HG02623 (cell line): Measurements from ENCODE around the gene LMOD1.
"Not testable (repeated sequence)": the region's sequence is repeated elsewhere in the genome, so short reads cannot be mapped to it uniquely, and the experiment has no call there.

Experiments used
- ATAC-seq: cut with Tn5 transposase; IDR thresholded peaks from one replicate; pipeline ENCODE4 v1.9.1; 2021; ENCODE audit warnings: moderate library complexity; ENCODE audit not compliant: unreplicated experiment

The LMOD1 gene

DNA sequence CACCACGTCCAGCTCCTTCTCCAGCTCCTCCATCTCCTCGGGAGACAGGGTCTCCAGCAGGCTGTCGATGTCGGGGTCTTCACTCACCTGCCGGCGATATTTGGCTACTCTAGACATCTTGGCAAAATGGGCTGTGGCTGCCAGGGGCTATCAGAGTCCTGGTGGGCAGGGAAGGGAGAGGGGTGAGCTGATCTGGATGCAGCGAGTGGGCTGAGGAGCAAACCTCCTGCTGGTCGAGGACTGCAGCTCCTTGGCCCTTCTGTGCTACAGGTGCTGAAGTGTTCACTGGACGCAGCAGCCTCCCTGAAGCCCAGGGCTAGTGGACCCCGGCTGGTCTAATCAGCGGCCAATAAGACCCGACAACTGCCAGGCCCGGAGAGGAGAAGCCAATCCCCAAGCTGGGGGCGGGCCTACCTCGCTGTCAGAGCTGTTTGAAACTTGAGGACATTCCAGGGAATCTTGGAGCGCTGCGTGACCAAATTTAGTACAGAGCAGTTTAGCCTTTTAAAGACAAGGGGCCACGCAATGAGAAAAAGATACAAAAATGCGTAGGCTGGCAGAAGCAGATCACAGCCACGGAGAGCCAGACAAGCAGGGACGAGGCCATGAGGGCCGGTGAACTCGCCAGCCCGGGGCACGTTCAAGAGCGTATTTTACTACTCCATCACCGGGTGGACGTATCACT, at the start of gene LMOD1:
Gene LMOD1 (minus strand): TSS at position 325 of the 685 bp plus-strand sequence. CDS start 208 bp downstream, at position 117.
- no peak for ATAC-seq

DNA sequence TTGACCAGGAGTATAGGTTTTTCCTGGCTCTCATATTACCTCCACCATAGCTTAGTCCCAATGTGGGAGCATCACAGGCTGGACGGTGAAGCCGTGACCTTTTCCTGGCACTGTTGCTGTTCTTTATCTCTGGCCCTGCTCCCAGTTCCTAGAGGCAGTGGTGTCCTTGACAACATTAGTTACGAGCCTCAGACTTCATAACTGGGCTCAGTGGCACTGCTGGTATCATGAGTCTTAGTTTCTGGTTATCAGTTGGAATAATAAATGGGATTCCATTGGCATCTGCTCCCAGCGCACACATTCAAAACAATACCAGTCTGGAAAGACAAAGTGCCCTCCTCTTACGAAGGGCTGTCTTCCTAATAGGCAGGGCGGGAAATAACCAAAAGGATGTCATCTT, 44.1 kb upstream of the LMOD1 start:
- ATAC-seq: no peak

DNA sequence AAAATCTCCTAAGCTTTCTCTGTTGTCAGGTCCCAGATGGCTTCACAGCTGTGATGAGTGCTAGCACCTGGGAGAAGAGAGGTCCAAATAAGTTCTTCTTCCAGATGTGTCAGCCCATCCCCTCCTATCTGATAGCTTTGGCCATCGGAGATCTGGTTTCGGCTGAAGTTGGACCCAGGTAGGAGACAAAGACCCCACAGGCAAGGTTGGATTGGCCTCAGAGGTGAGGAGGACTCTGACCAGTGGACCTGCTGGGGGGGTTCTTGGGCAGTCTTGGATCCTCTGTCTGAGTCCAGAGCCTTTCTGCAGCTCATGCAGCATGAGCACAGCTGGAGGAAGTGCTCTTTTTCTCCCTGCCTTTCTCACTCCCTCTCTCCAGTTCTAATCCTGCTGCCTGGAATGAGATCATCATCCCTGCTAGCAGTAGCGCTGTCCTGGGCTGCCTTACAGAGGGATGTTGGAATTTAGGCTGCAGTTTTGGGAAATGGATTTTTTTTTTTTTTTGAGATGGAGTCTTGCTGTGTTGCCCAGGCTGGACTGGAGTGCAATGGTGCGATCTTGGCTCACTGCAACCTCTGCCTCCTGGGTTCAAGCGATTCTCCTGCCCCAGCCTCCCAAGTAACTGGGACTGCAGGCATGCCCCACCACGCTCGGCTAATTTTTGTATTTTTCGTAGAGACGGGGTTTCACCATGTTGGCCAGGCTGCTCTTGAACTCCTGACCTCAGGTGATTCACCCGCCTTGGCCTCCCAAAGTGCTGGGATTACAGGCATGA, 43.2 kb upstream of the LMOD1 start:
- no peak for ATAC-seq

DNA sequence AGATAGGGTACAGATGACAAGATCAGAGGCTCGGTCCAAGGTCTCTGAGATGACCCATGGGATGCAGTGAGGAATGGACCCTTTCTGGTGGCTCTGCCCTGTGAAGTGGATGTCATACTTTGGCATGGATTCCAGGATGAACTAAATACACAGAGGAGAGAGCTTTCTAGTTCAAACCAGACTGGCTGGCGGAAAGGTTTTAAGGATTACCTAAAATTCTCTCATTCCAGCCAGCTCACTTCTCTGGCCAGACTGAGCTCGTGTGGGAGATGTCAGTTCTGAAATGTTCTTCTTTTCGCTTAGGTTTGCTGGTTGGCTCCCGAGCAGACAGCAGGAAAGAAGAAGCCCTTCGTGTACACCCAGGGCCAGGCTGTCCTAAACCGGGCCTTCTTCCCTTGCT, 42.3 kb upstream of the LMOD1 start:
- no peak for ATAC-seq

DNA sequence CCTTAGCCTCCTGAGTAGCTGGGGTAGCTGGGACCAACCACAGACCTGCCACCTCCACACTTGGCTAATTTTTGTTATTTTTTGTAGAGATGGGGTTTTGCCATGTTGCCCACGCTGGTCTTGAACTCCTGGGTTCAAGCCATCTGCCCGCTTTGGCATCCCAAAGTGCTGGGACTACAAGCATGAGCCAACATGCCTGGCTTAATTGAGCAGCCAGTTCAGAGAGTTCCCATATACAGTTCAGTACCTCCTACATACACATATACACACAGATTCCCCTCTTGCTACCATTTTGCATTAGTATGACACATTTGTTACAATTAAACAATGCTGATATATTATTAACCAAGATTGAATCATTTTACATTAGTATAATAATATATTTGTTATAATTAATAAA, 39.0 kb upstream of the LMOD1 start:
- ATAC-seq: no peak

DNA sequence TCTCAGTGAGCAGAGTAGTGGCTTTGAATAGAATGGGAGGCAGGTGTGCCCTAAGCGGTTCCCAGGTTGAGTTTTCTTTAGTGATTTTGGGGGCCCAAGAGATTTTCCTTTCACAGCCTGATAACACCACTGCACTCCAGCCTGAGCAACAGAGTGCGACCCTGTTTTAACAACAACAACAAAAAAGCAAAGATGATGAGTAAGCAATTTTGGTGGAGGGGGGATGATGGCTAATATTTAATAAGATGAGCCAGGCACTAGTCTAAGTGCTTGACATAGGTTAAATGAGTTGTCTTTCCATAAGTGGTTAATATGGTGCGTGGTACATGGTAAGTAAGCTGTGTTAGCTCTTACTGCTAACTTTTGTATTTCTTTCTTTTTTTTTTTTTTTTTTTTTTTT, 38.1 kb upstream of the LMOD1 start:
- no peak for ATAC-seq

DNA sequence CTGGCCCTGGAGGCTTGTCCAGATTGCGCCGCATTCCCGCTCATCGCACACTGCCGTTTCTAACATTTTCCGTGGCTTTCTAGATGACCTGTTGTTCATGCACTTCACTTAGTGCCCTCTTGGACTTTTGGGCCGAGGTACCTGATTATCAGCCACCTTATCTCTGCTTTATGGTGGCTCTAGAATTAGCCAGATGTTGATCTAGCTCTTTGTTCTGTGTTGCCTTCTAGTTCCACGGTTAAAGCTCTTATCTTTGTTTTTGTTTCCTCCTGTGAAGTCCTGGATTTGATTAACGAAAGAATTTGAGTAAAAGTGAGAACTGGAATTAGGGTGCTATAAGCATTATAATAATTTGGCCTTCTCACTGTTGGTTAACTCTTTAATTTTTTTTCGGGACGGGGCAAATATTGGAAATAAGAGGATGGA, 37.0 kb upstream of the LMOD1 start:
- ATAC-seq: no peak

DNA sequence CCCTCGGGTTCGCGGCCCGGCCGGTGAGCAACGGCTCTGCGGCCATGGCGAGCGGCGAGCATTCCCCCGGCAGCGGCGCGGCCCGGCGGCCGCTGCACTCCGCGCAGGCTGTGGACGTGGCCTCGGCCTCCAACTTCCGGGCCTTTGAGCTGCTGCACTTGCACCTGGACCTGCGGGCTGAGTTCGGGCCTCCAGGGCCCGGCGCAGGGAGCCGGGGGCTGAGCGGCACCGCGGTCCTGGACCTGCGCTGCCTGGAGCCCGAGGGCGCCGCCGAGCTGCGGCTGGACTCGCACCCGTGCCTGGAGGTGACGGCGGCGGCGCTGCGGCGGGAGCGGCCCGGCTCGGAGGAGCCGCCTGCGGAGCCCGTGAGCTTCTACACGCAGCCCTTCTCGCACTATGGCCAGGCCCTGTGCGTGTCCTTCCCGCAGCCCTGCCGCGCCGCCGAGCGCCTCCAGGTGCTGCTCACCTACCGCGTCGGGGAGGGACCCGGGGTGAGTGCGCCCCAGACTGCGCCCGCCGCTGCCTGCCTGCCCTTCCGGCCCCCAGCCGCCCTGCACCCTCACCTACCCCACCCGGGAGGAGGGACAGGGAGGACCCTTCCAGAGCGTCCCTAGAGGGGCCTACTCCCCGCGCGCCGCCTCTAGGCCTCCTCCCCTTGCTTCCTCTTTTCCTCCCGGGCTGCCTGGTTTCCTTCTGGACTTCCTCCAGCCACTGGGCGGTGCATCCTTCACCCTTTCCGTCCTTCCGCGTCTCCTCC, 36.5 kb upstream of the LMOD1 start, which contains the start of gene RNPEP:
Gene RNPEP (plus strand): TSS at position 26 of the 757 bp plus-strand sequence. CDS start 19 bp downstream, at position 45.
- ATAC-seq: peak; percentile 49

DNA sequence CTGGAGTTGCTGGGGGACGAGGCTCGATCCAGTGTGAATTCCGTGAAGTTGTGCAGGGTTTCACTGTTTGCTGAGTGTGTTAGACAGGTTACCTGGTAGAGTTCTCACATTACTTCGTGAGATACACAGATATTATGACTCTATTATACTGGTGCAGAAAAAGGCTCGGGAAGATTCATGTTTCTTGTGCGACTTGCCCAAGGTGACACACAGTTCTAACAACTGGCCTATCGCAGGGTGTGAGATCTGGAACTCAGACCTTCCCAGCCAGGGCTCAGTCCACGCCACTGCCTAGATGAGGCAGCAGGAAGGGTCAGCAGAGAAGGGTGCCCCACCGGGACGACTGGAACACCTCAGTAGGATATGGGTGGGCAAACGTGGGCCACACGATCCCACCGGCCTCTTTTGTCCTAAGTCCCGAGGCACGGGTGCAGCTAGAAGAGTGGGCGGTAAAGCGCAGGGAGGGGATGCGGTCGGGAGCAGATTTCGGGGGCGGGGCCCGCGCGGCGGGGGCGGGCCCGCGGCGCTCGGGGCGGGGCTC, 35.8 kb upstream of the LMOD1 start:
- ATAC-seq: peak; percentile 84

DNA sequence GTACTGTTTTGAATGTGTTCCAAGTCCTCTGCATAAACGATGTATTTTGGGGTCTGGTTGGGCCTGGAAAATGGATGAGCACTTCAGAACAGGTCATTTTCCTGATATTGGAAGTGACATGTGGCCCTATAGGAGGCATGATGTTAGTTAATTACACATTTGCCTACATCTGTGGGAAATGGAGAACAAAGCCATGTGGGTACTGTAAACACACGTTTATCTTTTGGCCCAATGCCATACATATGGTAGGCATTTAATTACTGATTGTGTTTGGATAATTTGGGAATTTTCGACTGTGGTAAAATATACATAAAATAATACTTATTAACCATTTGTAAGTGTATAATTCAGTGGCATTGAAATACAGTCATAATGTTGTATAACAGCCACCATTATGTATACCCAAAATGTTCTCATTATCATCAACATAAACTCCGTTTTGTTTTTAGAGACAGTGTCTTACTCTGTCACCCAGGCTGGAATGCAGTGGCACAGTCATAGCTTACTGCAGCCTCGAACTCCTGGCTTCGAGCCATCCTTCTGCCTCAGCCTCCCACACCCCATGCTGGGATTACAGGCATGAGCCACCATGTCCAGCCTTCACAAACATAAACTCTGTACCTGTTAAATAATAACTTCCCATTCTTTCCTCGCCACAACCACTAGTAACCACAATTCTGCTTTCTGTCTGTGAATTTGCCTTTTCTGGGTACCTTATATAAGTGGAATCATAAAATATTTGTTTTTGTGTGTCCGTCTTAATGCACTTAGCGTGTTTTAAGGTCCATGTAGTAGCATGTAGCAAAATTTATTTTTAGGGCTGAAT, 24.2 kb upstream of the LMOD1 start:
- no peak for ATAC-seq

DNA sequence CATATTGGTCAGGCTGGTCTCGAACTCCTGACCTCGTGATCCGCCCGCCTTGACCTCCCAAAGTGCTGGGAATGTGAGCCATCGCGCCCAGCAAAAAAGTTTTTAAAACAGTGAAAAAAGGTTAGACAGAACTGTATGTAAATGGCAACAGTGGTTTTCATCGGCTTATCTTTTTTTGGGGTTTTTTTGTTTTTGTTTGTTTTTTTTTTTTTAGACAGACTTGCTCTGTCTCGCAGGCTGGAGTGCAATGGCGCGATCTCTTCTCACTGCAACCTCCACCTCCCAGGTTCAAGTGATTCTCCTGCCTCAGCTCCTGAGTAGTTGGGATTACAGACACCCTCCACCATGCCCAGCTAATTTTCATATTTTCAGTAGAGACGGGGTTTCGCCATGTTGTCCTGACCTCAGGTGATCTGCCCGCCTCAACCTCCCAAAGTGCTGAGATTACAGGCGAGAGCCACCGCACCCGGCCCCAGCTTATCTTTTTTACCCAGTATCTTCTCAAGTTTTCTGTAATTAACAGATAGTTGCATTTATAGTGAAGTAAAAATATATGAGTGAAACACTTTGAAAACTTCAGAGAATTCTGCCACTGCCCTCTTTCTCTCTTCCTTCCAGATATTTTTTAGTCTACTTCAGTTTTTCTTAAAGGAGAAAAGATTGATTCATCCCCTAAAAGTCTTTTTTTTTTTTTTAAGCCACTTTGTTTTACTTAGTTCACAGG, 22.0 kb upstream of the LMOD1 start:
- ATAC-seq: no peak

DNA sequence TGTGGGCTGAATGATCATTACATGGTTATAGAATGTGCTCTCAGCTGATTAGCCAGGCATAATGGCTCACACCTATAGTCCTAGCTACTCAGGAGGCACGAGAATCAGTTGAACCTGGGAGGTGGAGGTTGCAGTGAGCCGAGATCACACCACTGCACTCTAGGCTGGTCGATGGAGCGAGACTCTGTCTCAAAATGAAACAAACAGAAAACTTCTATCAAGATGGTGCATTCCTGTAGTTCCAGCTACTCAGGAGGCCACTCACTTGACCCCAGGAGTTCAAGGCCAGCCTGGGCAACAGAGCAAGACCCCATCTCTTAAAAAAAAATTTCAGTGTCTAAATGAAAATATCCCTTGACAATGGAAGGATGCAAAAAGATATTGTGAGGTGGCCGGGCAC, 19.8 kb upstream of the LMOD1 start:
- ATAC-seq: no peak

DNA sequence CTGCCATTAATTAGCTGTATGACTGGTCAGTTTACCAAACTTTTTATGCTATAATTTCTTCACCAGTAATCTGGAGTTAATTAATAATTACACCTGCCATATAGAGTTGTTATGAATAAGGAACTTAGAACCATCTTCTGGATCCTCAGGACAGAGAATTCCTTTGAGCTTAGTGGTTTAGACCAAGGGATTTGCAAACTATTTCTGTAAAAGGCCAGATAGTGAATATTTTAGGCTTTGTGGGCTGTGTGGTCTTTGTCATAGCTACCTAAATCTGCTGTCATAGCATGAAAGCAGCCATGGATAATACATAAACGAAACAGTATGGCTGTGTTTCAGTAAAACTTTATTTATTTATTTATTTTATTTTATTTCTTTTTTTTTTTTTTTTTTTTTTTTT, 17.9 kb upstream of the LMOD1 start:
- ATAC-seq: no peak

DNA sequence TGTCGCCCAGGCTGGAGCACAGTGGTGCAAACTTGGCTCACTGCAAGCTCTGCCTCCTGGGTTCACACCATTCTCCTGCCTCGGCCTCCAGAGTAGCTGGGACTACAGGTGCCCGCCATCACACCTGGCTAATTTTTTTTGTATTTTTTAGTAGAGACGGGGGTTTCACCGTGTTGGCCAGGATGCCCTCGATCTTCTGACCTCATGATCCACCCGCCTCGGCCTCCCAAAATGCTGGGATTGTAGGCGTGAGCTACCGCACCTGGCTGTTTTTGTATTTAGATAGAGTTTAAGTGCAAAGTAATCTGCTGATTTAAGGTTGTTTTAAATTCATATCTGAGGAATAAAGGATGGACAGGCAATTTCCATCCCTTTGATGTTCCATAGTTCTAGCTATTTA, 16.0 kb upstream of the LMOD1 start:
- not testable (repeated sequence) for ATAC-seq

DNA sequence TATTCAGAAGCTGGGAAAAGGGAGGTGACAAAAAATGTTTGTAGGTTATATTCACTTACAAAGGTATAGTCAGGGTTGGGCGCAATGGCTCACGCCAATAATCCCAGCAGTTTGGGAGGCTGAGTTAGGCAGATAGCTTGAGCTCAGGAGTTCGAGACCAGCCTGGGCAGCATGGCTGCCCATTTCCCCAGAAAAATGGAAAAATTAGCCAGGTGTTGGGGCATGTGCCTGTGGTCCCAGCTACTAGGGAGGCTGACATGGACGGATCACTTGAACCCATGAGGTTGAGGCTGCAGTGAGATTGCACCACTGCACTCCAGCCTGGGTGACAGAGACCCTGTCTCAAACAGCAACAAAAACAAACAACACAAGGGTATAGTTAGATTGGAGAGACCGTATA, 12.0 kb upstream of the LMOD1 start:
- ATAC-seq: no peak

DNA sequence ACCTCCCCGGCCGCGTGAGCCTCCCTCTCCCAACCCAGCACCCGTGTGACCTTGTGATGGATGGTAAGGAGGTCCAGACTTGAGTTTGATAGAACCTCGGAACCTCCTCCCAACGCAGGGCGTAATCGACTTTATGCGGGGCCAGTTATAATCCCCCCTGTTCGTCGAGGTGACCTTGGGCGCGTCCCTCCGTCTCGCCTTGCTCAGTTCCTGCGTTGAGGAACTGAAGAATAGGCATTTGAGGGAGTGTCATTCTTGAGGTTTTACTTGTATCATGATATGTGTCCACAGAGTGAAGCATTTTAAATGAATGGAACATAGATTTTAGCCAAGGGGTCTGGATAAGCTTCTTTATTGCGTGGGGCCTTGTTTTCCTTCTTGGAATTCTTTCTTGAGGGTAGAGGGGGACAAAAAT, 9.4 kb upstream of the LMOD1 start:
- no peak for ATAC-seq

DNA sequence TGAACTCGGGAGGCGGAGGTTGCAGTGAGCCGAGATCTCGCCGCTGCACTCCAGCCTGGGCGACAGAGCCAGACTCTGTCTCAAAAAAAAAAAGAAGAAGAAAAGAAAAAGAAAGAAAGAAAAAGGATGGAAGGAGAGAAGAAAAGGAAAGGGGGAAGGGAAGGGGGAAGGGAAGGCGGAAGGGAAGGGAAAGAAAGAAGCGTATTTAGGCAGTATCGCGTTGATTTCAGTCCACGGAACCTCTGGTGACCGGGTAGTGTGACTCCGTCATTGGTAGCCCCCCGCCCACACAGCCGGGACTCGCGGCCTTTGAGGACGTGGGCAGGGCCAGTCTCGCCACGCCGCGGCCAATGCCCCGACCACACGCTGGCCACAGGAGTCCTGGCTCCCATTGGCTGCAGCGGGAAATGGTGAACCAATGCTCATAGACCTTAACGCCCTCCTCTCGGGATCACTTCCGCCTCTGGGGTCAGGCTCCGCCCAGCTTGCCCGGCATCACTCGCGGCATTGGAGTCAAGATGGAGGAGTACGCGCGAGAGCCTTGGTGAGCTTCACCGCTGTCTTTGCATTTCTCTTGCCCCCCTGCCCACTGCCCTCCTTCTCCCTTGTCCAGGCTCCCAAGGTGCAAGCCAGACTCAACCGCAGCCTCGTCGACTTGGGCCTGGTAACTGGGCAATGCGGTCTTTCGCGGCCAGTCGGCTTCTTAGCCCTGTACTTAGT, 8.8 kb upstream of the LMOD1 start, which contains the start of gene TIMM17A:
Gene TIMM17A (plus strand): TSS at position 495 of the 720 bp plus-strand sequence. CDS start 24 bp downstream, at position 519.
- peak; percentile 98 for ATAC-seq

DNA sequence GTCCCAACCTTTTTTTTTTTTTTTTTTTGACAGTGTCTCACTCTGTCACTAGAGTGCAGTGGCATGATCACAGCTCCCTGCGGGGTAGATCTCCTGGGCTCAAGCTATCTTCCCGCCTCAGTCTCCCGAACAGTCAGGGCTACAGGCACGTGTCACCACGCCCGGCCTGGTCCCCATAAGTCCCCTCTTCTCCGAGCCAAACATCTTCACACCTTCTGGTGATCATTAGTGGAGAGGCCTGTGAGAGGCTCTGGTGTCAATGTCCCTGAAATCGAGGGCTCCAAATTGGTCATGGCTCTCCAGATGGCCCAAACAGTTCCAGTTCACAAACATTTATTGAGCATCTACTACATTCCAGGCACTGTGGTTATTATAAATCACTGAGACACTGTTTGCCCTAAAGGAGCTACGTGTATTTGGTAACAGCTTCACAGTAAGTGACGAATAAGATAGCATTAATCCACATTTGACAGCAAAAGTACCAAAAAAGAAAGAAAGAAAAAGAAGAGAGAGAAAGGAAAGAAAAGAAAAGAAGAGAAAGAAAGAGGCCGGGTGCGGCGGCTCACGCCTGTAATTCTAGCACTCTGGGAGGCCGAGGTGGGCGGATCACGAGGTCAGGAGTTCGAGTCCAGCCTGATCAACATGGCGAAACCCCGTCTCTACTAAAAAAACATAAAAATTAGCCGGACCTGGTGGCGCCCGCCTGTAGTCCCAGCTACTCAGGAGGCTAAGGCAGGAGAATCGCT, 8.1 kb upstream of the LMOD1 start:
- no peak for ATAC-seq
